ENCODE data around the gene GRAMD1B.

The GRAMD1B gene

GRCh38 chr11:123584737-123585136 lies 154.7 kb downstream of the GRAMD1B start:
- in situ Hi-C loops (cut with MboI; ENCODE audit: low sequenced_read_pairs): no loop called here

DNA sequence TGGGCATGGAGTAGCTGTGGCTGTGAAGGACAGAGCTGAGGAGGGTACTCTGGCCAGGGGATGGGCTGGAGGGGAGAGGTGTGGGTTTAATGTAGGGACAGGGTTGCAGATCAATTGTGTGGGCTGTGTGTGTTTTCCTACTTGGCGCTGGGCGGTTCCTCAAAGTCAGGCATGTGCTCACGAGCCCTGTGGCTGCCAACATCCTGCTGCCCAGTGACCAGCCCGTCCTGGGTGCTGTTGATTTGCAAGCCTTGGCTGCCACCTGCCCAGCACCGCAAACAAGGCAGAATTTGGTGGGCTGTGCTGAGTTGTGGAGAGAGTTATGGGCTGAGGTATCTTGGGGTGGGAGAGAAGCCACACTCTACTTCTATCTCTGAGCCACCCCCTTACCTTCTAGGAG lies 155.1 kb downstream of the GRAMD1B start:
- in situ Hi-C loops (cut with MboI; ENCODE audit: low sequenced_read_pairs): no loop called here

DNA sequence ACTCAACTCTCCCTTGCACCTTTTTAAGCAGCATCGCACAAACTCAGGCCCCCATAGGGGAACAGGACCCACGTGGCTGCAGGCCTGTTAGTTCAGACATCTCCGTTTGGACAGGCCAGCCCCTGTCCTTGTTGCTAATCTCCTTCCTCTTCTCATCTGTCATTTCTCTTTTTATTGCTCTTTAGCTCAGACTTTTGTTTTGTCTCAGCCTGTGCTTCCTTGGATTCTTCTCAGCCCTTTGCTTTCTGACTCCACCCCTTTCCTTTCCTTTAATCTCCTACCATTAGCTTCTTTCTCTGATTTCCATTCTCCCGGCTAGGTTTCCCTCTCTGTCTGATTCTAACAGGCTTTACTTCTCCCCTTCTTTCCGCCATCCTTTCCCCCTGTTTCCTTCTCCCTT lies 155.6 kb downstream of the GRAMD1B start:
- in situ Hi-C loops (cut with MboI; ENCODE audit: low sequenced_read_pairs): no loop called here

GRCh38 chr11:123586568-123586967 lies 156.5 kb downstream of the GRAMD1B start:
- in situ Hi-C loops (cut with MboI; ENCODE audit: low sequenced_read_pairs): no loop called here

GRCh38 chr11:123587044-123587443 lies 157.0 kb downstream of the GRAMD1B start:
- in situ Hi-C loops (cut with MboI; ENCODE audit: low sequenced_read_pairs): no loop called here

GRCh38 chr11:123587559-123587958 lies 157.5 kb downstream of the GRAMD1B start:
- in situ Hi-C loops (cut with MboI; ENCODE audit: low sequenced_read_pairs): no loop called here

GRCh38 chr11:123588117-123588863 lies 158.2 kb downstream of the GRAMD1B start:
- in situ Hi-C loops (cut with MboI; ENCODE audit: low sequenced_read_pairs): no loop called here

DNA sequence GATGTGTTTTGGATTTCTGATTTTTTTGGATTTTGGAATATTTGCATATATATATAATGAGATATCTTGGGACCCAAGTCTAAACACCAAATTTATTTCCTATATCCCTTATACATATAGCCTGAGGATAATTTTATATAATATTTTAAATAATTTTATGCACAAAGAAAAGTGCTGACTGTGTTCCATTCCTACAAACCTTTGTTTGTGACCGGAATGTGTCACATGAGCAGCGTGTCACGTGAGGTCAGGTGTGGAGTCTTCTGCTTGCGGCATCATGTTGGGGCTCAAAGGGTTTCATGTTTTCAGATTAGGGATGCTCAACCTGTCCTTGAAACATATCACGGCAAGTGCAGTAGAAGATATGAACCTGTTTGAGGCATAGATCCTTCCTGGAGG lies 158.8 kb downstream of the GRAMD1B start:
- in situ Hi-C loops (cut with MboI; ENCODE audit: low sequenced_read_pairs): no loop called here

- in situ Hi-C loops (cut with MboI; ENCODE audit: low sequenced_read_pairs): no loop called here
Observed at GRCh38 chr11:123590296-123590912, 160.3 kb downstream of the GRAMD1B start.

DNA sequence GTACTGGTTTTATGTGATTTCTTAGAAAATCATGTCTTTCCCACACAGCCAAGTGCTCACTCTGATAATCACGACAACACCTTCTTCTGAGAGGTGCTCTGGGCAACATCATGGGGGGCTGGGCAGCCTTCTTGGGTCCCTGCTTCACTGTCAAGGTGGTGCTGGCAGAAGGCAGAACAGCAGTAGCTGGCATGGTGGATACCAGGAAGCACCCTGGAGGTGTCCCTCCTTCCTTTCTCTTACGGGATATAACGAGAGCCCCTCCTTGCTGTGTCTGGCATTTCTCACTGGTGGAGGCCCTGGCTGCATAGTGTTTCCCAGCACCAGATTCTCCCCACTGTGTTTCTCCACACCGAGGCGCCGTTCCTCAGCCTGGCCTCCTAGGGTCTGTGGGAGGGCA lies 163.5 kb downstream of the GRAMD1B start:
- in situ Hi-C loops (cut with MboI; ENCODE audit: low sequenced_read_pairs): no loop called here

- in situ Hi-C loops (cut with MboI; ENCODE audit: low sequenced_read_pairs): no loop called here
Observed at GRCh38 chr11:123594188-123594901, 164.3 kb downstream of the GRAMD1B start.

- in situ Hi-C loops (cut with MboI; ENCODE audit: low sequenced_read_pairs): no loop called here
Observed at GRCh38 chr11:123594921-123595320, 164.9 kb downstream of the GRAMD1B start.

DNA sequence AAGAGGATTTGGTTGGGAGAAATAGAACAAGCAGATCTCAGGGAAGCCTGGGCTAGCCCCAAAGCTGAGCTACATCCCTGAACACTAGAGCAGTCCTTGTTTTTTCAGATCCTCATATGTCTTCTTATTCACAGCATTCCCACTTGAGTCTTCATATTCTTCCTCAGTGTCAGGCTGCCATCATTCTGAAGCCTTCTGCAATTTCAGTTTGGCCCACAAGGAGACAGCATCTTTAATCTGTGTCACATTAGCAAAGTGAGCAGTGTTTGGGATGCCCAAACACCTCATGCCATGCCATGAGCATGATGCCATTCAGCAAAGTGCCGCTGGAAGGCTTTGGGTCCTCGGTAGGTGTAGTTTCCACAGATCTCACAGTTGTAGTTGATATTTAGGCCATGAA lies 167.8 kb downstream of the GRAMD1B start:
- in situ Hi-C loops (cut with MboI; ENCODE audit: low sequenced_read_pairs): no loop called here

GRCh38 chr11:123601136-123601535 lies 171.1 kb downstream of the GRAMD1B start:
- in situ Hi-C loops (cut with MboI; ENCODE audit: low sequenced_read_pairs): no loop called here

DNA sequence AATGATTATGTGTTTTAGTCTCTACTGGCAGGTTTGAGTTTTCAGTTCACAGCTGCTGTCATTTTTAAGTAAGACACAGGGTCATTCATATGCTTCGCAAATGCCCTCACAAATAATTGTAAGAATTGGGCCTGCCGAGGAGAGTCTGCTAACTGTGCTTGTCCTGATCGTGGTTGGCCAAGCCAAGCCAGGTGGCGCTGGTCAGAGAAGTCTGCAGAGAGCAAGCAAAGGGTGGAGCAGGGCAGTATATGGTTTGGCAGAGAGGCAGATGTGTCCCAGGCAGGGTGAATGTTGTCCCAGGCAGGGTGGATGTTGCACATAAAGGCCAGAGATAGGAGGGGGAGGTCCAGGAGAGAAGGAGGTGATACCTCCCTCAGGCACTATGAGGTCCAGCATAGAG lies 171.7 kb downstream of the GRAMD1B start:
- in situ Hi-C loops (cut with MboI; ENCODE audit: low sequenced_read_pairs): no loop called here

DNA sequence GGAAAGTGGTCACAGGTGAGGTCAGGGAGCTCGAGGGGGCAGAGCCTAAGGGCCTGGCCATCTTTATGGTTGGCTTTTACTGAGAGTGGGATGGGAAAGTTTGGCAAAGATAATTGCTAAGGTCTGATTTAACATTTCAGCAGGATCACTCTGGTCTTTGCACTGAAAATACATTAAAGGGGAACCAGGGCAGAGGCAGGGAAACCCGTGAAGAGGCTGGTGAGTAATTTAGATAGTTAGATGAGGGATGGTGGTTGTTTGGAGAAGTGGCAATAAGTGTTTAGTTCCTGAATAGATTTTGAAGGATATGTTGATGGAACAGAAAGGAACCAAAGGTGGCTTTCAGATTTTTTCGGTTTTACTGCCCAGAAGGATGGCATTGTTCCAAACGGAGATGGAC lies 173.6 kb downstream of the GRAMD1B start:
- in situ Hi-C loops (cut with MboI; ENCODE audit: low sequenced_read_pairs): no loop called here

DNA sequence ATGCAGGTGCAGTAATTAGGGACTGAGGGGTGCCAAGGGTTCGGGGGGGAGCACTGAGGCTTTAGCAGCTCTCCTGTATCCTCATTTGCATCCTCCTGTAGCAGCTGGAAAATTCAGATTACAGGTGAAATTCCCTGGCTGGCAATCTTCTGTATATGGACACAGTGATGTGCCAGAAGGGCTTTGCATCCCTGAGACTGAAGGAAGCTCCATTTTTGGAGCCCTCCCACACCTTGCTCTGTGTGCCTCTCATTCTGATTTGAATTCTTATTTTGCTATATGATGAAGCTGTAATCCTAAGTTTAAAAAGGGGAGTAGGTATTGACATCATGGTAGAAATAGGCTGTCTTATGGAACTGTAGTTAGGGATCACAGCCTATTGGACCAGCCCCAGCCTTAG lies 177.7 kb downstream of the GRAMD1B start:
- in situ Hi-C loops (cut with MboI; ENCODE audit: low sequenced_read_pairs): no loop called here

DNA sequence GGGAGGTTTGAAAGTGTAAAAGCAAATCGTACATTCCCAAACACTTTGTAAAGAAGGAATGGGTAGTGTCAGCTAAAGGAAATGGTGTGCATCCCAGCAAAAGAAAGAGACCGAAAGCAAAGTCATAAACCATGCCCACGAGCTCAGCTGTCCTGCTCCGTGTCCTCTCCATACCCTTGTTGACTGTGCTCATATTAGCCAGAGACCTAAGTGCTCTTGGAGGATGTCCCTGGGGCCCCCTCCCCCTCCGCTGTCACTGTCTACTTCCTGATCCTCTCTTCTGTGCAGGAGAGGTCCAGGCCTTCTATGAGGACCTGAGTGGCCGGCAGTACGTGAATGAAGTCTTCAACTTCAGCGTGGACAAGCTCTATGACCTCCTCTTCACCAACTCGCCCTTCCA lies 178.3 kb downstream of the GRAMD1B start:
- in situ Hi-C loops (cut with MboI; ENCODE audit: low sequenced_read_pairs): no loop called here

- in situ Hi-C loops (cut with MboI; ENCODE audit: low sequenced_read_pairs): no loop called here
Observed at GRCh38 chr11:123608945-123609344, 178.9 kb downstream of the GRAMD1B start.

DNA sequence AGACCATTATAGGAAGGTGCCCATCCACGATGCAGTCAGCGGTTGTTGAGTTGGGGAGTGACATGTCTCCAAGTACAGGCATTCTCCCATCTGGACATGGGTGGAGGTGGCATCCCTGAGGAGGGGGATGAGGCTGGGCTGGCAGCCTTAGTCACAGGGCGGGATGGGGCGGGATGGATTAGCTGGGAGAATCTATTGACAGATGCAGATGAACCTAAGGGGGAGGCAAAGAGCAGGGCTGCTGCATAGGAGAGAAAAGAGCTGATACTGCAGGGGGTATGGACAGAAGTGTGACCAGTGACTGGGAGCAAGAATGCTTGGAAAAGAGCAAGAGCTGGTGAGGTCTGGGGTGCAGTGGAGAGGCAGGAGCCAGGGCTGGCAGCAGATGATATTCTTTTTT lies 181.6 kb downstream of the GRAMD1B start:
- in situ Hi-C loops (cut with MboI; ENCODE audit: low sequenced_read_pairs): no loop called here

GRCh38 chr11:123616505-123617198 lies 186.6 kb downstream of the GRAMD1B start:
- in situ Hi-C loops (cut with MboI; ENCODE audit: low sequenced_read_pairs): no loop called here

Data from HL-60/S4 treated with retinoic acid at 250 ng/mL for 4 days and 3 days (cell line).